Measurements from ENCODE around the gene PLXNB3. TPM values are rescaled to one million over a fixed set of nuclear protein-coding genes. Genes with fewer than 3 reads are reported as not detected.
A peak's percentile ranks its signal among the peaks of the same experiment; 100 is the strongest.

The PLXNB3 gene
- total RNA-seq, 1 experiment from 2014 or later = 2.3 TPM

- no peak for DNase-seq (ENCODE audit: low read depth)
Observed at GRCh38 chrX:153791104-153791852, 27.2 kb downstream of the PLXNB3 start.

- DNase-seq (ENCODE audit: low read depth) = no peak
Observed at GRCh38 chrX:153792368-153792767, 28.3 kb downstream of the PLXNB3 start.

GRCh38 chrX:153793291-153793690 is 29.2 kb downstream of the PLXNB3 start:
- DNase-seq (ENCODE audit: low read depth) = no peak

GRCh38 chrX:153794018-153794896 is 30.2 kb downstream of the PLXNB3 start, which contains the start of the genes IDH3G and SSR4:
Gene IDH3G, minus strand, starts transcription at chrX:153794375. Its CDS starts 49 bp downstream, at chrX:153794326.
Gene SSR4, plus strand, starts transcription at chrX:153794668. Its CDS starts 20 bp downstream, at chrX:153794688.
- DNase-seq (ENCODE audit: low read depth) = peak; percentile 94

- no peak for DNase-seq (ENCODE audit: low read depth)
Observed at GRCh38 chrX:153794897-153795816, 31.1 kb downstream of the PLXNB3 start.

GRCh38 chrX:153797415-153798015 is 33.5 kb downstream of the PLXNB3 start:
- no peak for DNase-seq (ENCODE audit: low read depth)

GRCh38 chrX:153799326-153799725 is 35.3 kb downstream of the PLXNB3 start:
- DNase-seq (ENCODE audit: low read depth) = no peak

- no peak for DNase-seq (ENCODE audit: low read depth)
Observed at GRCh38 chrX:153800177-153800722, 36.2 kb downstream of the PLXNB3 start.

- DNase-seq (ENCODE audit: low read depth) = no peak
Observed at GRCh38 chrX:153800746-153801145, 36.7 kb downstream of the PLXNB3 start.

- DNase-seq (ENCODE audit: low read depth) = no peak
Observed at GRCh38 chrX:153801669-153802068, 37.6 kb downstream of the PLXNB3 start.

GRCh38 chrX:153802513-153803045 is 38.5 kb downstream of the PLXNB3 start:
- DNase-seq (ENCODE audit: low read depth) = no peak

- no peak for DNase-seq (ENCODE audit: low read depth)
Observed at GRCh38 chrX:153803211-153804099, 39.4 kb downstream of the PLXNB3 start.

- DNase-seq (ENCODE audit: low read depth) = no peak
Observed at GRCh38 chrX:153804100-153804595, 40.1 kb downstream of the PLXNB3 start.

GRCh38 chrX:153804621-153805020 is 40.6 kb downstream of the PLXNB3 start:
- DNase-seq (ENCODE audit: low read depth) = no peak

GRCh38 chrX:153805436-153805835 is 41.4 kb downstream of the PLXNB3 start:
- DNase-seq (ENCODE audit: low read depth) = no peak

- DNase-seq (ENCODE audit: low read depth) = no peak
Observed at GRCh38 chrX:153806999-153807575, 43.0 kb downstream of the PLXNB3 start.

GRCh38 chrX:153807976-153808375 is 43.9 kb downstream of the PLXNB3 start:
- no peak for DNase-seq (ENCODE audit: low read depth)

GRCh38 chrX:153812220-153812619 is 48.2 kb downstream of the PLXNB3 start:
- no peak for DNase-seq (ENCODE audit: low read depth)

GRCh38 chrX:153813161-153813560 is 49.1 kb downstream of the PLXNB3 start:
- DNase-seq (ENCODE audit: low read depth) = no peak
